HG03439 (cell line): ENCODE measurements around the gene LRRK1.

Source experiments
- ATAC-seq: cut with Tn5 transposase; IDR thresholded peaks from one replicate; pipeline ENCODE4 v1.9.1; 2021; ENCODE audit warnings: mild to moderate bottlenecking, moderate library complexity; ENCODE audit not compliant: unreplicated experiment

The LRRK1 gene

GRCh38 chr15:100891307-100892012, 27.7 kb upstream of the LRRK1 start:
- ATAC-seq, result no peak

GRCh38 chr15:100892013-100892355, 27.2 kb upstream of the LRRK1 start:
- ATAC-seq, result no peak

- ATAC-seq, result no peak
Observed at GRCh38 chr15:100893261-100893963, 25.7 kb upstream of the LRRK1 start.

GRCh38 chr15:100893964-100894295, 25.2 kb upstream of the LRRK1 start:
- ATAC-seq, result no peak

GRCh38 chr15:100895721-100896120, 23.4 kb upstream of the LRRK1 start:
- no peak for ATAC-seq

GRCh38 chr15:100897221-100898151, 21.7 kb upstream of the LRRK1 start:
- ATAC-seq, result no peak

GRCh38 chr15:100898152-100898490, 21.0 kb upstream of the LRRK1 start:
- no peak for ATAC-seq

GRCh38 chr15:100898661-100899462, 20.3 kb upstream of the LRRK1 start:
- ATAC-seq, result no peak

GRCh38 chr15:100899601-100900000, 19.6 kb upstream of the LRRK1 start:
- ATAC-seq, result no peak

GRCh38 chr15:100900136-100900794, 18.9 kb upstream of the LRRK1 start:
- no peak for ATAC-seq

GRCh38 chr15:100900795-100901169, 18.4 kb upstream of the LRRK1 start:
- no peak for ATAC-seq

- ATAC-seq, result no peak
Observed at GRCh38 chr15:100901296-100901695, 17.9 kb upstream of the LRRK1 start.

- no peak for ATAC-seq
Observed at GRCh38 chr15:100901702-100902435, 17.3 kb upstream of the LRRK1 start.

- ATAC-seq, result no peak
Observed at GRCh38 chr15:100902436-100903167, 16.6 kb upstream of the LRRK1 start.

- ATAC-seq, result no peak
Observed at GRCh38 chr15:100903168-100903554, 16.0 kb upstream of the LRRK1 start.

- ATAC-seq, result no peak
Observed at GRCh38 chr15:100905850-100906249, 13.3 kb upstream of the LRRK1 start.

GRCh38 chr15:100908466-100908865, 10.7 kb upstream of the LRRK1 start:
- ATAC-seq, result no peak

GRCh38 chr15:100909565-100909964, 9.6 kb upstream of the LRRK1 start:
- no peak for ATAC-seq
